GM21423 (cell line): ENCODE data around the gene ZNF761.

Experiments used
- ATAC-seq: cut with Tn5 transposase; IDR thresholded peaks from one replicate; pipeline ENCODE4 v1.9.1; 2021; ENCODE audit warnings: mild to moderate bottlenecking, moderate library complexity; ENCODE audit not compliant: unreplicated experiment

The ZNF761 gene

DNA sequence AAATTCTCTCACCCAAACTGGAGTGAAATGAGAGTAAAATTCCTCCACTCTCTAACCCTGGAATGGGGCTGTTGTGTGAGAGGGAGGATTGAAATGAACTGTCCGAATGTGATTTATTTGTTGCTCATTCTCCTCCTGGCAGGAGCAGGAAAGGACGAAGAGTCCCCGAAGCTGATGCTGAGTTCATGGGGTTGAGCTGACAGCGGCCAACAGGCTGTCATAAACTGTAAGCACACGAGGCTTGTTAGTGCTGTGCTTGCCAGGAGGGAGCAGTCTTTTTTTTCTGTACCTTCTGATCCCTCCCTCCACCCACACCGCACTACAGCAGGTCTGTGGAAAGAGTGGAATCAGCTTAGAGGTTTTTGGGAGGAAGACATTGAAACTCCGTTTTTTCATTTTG, 73.1 kb downstream of the ZNF761 start:
- ATAC-seq: no peak

DNA sequence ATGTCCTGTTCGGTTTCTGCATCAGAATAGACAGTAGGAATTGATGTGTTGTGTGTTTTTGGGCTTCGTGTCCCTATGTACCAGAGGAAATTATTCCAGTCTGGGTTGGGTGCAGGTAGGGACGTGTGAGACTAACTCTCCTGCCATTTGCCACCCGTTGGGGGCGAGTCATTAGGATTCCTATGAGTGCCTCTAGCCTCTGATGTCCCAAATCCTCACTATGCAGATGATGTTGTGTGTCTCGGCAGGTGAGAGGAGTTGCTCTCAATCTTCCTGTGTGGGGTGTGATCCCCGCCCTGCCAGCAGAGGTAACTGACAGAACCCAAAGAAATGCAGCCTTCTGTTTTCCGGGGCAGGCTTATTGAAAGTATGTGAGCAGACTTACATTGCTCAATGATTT, 74.9 kb downstream of the ZNF761 start:
- no peak for ATAC-seq
